Activated T-cell treated with anti-CD3 and anti-CD28 coated beads for 1 hour (primary cell): ENCODE measurements around the gene CYP4F2.
"Not testable (repeated sequence)": the region's sequence is repeated elsewhere in the genome, so short reads cannot be mapped to it uniquely, and the experiment has no call there.

Source experiments
- DNase-seq: peaks from one replicate; pipeline ENCODE4 v3.0.0-alpha.2; 2020; ENCODE audit warnings: low read depth

The CYP4F2 gene

DNA sequence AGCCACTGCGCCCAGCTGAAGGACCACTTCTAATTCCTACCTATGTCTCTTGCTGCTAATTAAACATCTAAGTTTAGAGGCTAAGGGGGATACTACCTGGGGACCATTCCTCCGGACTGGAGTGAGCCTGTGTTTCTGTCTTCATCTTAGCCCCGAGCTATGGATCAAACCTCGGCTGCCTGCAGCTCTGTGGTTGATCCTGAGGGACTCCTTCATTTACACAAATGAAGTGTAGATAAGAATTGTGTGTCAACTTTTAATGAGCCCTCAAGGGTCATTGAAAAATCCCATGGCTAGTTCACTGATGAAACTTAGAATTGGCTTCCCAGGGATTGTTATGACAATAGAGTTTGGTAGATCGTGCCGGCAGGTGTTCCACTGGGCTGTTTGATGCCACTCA lies 51.0 kb downstream of the CYP4F2 start:
- DNase-seq, result no peak

DNA sequence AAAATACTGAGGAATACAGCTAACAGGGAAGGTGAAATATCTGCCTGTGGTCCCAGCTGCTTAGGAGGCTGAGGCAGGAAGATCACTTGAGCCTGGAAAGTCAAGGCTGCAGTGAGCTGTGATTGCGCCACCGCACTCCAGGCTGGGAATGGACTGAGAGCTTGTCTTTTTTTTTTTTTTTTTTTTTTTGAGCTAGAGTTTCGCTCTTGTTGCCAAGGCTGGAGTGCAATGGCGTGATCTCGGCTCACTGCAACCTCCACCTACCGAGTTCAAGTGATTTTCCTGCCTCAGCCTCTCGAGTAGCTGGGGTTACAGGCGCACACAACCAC lies 54.0 kb downstream of the CYP4F2 start:
- not testable (repeated sequence) for DNase-seq

GRCh38 chr19:15843203-15843893 lies 54.5 kb downstream of the CYP4F2 start:
- DNase-seq, result no peak

- no peak for DNase-seq
Measured at GRCh38 chr19:15841875-15842569, 55.9 kb downstream of the CYP4F2 start.

DNA sequence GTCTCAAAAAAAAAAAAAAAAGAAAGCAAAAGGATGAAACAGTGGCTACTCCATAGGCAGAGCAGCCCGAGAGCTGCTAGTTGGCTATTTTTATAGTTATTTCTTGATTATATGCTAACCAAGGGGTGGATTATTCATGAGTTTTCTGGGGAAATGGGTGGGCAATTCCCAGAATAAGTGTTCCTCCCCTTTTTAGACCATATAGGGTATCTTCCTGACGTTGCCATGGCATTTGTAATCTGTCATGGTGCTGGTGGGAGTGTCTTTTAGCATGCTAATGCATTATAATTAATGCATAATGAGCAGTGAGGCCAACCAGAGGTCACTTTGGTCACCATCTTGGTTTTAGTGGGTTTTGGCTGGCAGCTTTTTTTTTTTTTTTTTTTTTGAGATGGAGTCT lies 57.0 kb downstream of the CYP4F2 start:
- no peak for DNase-seq

GRCh38 chr19:15839888-15840287 lies 58.0 kb downstream of the CYP4F2 start:
- not testable (repeated sequence) for DNase-seq

- no peak for DNase-seq
Measured at GRCh38 chr19:15838351-15838750, 59.5 kb downstream of the CYP4F2 start.

DNA sequence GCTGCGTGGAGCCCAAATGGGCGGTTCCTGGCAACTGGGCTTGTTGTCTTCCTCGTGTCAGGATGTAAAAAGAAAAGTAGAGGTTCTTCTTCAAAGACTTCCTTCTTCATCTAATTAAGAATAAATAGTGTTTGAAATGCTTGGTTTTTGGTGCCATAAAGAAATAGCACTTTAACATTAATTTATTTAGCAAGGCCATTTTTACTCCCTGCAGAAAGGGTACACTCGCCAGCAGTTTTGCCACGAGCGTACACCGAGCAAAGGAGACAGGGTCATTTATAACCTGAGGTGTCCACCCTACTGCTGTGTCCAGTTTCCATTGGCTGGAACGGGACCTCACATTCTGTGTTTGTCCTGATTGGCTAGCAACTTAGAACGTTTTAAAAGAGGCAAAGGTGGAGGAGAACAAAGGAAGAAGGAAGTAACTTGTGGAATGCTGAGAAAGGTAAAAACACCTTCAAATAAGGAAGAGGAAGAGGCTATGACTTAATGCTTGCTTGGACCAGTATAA lies 60.6 kb downstream of the CYP4F2 start:
- peak; percentile 6 for DNase-seq

DNA sequence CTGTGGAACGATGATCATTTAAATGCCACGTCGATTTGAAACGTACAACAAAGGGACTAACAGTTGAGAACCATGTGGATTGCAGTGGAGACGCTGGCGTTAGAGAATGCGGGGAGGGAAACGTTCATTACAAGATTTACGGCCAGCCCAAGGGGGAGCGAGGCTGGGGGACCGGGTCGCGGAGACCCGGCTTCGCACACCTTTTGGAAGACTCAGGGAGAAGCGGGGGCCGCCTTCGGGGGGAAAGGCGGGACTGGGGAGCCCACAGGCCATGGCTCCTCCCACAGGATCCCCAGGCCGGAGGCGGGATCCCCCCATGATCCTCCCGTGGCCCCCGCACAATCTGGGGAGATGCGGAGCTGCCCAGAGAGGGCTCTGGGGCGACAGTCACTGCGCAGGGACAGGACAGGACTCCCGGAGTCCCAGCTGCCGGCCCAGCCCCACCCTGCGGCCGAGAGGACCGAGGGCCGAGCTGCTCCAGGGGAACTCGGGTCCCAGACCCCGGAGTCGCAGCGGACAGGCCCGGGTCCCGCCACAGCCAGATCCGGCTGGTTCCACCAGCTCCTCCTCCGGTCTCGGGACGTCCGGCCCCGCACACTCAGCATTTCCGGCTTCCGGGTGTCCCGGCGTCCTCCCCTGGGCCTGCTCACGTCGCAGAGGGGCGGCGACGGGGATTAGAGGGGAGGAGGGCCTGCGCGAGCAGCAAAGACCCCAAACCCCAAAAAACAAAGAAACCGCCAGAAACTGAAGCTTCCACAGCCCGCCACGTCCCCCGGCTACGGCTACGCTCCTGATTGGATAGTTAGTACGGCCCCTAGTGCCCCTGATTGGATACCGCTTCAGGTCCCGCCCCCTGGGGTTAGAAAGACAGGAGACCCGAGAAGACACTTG lies 61.3 kb downstream of the CYP4F2 start:
- DNase-seq, result peak; percentile 93

- peak; percentile 35 for DNase-seq
Measured at GRCh38 chr19:15835565-15836329, 62.1 kb downstream of the CYP4F2 start.

DNA sequence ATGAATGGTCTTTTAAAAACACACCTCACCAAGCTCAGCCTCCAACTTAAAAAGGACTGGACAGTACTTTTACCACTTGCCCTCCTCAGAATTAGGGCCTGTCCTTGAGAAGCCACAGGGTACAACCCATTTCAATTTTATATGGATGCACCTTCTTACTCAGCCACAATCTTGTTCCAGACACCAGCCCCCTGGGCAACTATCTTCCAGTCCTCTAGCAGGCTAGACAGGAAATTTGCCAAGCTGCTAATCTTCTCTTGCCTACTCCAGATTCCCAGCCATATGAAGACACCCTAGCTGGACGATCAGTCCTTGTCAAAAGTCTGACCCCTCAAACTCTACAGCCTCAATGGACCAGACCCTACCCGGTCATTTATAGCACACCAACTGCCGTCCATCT lies 63.6 kb downstream of the CYP4F2 start:
- not testable (repeated sequence) for DNase-seq

- DNase-seq, result no peak
Measured at GRCh38 chr19:15831626-15832025, 66.2 kb downstream of the CYP4F2 start.

- DNase-seq, result no peak
Measured at GRCh38 chr19:15829786-15830185, 68.1 kb downstream of the CYP4F2 start.

DNA sequence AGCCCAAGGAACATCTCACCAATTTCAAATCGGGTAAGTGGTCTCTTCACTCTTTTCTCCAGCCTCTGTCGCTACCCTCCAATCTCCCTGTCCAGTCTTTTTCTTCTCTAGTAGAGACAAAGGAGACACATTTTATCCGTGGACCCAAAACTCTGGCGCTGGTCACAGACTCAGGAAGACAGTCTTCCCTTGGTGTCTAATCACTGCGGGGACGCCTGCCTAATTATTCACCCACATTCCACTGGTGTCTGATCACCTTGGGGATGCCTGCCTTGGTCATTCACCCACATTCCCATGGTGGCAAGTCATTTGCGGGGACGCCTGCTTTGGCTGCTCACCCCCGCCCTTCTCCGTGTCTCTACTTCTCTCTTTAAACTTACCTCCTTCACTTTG lies 68.6 kb downstream of the CYP4F2 start:
- no peak for DNase-seq

GRCh38 chr19:15828611-15829305 lies 69.1 kb downstream of the CYP4F2 start:
- not testable (repeated sequence) for DNase-seq

GRCh38 chr19:15828121-15828610 lies 69.7 kb downstream of the CYP4F2 start:
- no peak for DNase-seq
